ENCODE measurements around the gene ATP11A. TPM values are rescaled to one million over a fixed set of nuclear protein-coding genes. Genes with fewer than 3 reads are reported as not detected.

ATP11A gene
- total RNA-seq, 2 donors from 2014 or later, result 122 to 140 TPM

DNA sequence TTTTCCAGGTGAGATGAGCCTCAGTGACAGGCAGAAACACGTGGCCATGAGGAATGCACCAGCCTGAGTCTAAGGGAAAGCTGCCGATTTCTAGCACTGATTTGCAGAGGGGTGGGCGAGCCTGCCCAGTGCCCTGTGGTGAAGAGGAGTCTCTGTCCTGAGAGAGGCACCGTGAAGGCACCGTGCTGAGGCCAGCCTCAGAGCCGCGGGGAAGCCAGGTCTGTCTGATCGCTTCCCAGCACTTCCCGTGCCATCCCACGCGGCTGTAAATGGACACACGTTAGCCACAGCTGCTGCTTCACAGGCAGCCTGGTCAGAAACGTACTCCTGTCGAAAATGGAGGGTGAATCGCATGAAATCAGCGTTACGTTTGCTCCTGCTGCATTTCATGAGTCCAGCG, 79.8 kb downstream of the ATP11A start:
- TF ChIP-seq, protein P1, sequence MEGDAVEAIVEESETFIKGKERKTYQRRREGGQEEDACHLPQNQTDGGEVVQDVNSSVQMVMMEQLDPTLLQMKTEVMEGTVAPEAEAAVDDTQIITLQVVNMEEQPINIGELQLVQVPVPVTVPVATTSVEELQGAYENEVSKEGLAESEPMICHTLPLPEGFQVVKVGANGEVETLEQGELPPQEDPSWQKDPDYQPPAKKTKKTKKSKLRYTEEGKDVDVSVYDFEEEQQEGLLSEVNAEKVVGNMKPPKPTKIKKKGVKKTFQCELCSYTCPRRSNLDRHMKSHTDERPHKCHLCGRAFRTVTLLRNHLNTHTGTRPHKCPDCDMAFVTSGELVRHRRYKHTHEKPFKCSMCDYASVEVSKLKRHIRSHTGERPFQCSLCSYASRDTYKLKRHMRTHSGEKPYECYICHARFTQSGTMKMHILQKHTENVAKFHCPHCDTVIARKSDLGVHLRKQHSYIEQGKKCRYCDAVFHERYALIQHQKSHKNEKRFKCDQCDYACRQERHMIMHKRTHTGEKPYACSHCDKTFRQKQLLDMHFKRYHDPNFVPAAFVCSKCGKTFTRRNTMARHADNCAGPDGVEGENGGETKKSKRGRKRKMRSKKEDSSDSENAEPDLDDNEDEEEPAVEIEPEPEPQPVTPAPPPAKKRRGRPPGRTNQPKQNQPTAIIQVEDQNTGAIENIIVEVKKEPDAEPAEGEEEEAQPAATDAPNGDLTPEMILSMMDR (conservative IDR thresholded peaks at IDR 0.05), result no peak
- Histone ChIP-seq H3K9ac (ENCODE audit: extremely low read depth, low read length, poor library complexity, severe bottlenecking) (no peak overlapping the region), H3K9me3 (ENCODE audit: control insufficient read depth, low read length) (no peaks in the 10 kb centered on the region), H3K4me3 (ENCODE audit: low read length) (no peak overlapping the region), H3K4me1 (ENCODE audit: control insufficient read depth, insufficient read depth, low read length) (no peaks in the 10 kb centered on the region), H3K36me3 (ENCODE audit: control insufficient read depth, insufficient read depth, low read length) (no peaks in the 10 kb centered on the region), H3K27me3 (ENCODE audit: control insufficient read depth, insufficient read depth, low read length, poor library complexity, severe bottlenecking) (no peaks in the 10 kb centered on the region), H3K27ac (ENCODE audit: low read depth, low read length) (no peak overlapping the region)
- H3K27me3 Mint-ChIP-seq (ENCODE audit: insufficient read depth), result no peaks in the 10 kb centered on the region
- DNase-seq, result no peak
- H3K27ac Mint-ChIP-seq, result peak overlapping the region; percentile 58
- no peak overlapping the region for H3K4me3 Mint-ChIP-seq
- peaks cover 4% of the 10 kb centered on the region for H3K4me1 Mint-ChIP-seq
- no peaks in the 10 kb centered on the region for H3K36me3 Mint-ChIP-seq (ENCODE audit: low read depth)
- H3K9me3 Mint-ChIP-seq, result no peaks in the 10 kb centered on the region
- 88 to 92% methylated on average over 18 of the region's 18 CpGs for WGBS, 2 experiments (ENCODE audit: insufficient coverage in 1 of 2, insufficient read length in 1 of 2)

DNA sequence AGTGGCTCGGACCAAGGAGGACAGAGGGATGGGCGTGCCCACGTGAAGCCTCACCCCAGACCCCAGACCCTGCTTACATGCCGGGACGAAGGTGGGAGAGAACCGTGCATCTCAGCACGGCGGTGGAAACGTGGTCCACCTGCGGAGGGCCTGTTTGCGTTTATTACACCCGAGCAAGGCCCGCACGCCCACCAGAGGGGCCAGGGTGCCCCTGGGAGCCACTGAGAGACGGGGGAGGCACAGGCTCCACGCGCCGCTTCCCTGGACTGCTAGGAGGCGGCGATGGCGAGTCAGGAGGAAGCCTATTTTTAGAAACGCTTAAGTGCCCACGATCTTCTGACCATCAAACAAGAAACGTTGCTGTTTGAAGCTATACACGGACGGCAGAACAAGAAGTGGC, 80.7 kb downstream of the ATP11A start:
- no peaks in the 10 kb centered on the region for H3K27me3 ChIP-seq (ENCODE audit: control insufficient read depth, insufficient read depth, low read length, poor library complexity, severe bottlenecking)
- no peak overlapping the region for H3K4me3 ChIP-seq (ENCODE audit: low read length)
- no peaks in the 10 kb centered on the region for H3K36me3 ChIP-seq (ENCODE audit: control insufficient read depth, insufficient read depth, low read length)
- Mint-ChIP-seq H3K4me1 (peaks cover 1% of the 10 kb centered on the region), H3K27me3 (ENCODE audit: insufficient read depth) (no peaks in the 10 kb centered on the region), H3K9me3 (no peaks in the 10 kb centered on the region), H3K36me3 (ENCODE audit: low read depth) (no peaks in the 10 kb centered on the region), H3K27ac (no peak overlapping the region), H3K4me3 (no peak overlapping the region)
- TF ChIP-seq, protein P1 (conservative IDR thresholded peaks at IDR 0.05), result no peak
- WGBS, 2 experiments (ENCODE audit: insufficient coverage in 1 of 2, insufficient read length in 1 of 2), result 92% methylated on average over 23 to 26 of the region's 26 CpGs
- H3K27ac ChIP-seq (ENCODE audit: low read depth, low read length), result no peak overlapping the region
- DNase-seq, result no peak
- H3K4me1 ChIP-seq (ENCODE audit: control insufficient read depth, insufficient read depth, low read length), result no peaks in the 10 kb centered on the region
- no peaks in the 10 kb centered on the region for H3K9me3 ChIP-seq (ENCODE audit: control insufficient read depth, low read length)
- H3K9ac ChIP-seq (ENCODE audit: extremely low read depth, low read length, poor library complexity, severe bottlenecking), result no peak overlapping the region

DNA sequence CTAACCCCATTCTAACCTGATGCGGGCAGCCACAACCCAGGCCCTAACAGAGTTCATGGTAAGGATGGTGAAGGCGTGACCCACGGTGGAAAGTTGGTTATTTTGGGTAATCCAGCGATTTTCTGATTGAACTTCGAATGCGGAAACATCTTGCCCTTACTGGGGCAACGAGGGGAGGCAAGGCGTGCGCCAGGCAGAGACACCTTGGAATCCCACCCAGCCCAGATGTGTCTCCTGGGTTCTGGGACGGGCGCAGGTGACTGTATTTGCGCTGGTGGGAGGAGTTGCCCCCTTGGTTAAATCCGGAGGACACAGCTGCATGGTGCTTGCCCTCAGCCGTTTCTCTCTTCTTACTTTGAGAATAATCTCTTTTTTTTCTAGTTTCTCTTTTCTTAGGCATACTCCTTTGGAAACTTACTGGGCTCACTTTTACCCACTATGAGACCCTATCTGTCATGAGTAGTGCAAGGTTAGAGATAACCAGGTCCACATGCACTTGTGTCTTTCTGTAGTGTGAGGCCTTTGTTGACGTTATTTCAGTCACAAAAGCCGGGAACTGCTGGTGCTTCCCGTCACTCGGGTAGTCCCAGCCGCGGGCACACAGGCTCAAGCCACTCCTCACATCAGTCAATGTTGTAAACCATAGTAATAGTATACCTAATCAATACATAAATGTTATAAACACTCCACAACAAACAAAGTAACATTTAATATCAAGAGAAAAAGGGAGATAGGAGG, 81.5 kb downstream of the ATP11A start:
- Histone ChIP-seq H3K27me3 (ENCODE audit: control insufficient read depth, insufficient read depth, low read length, poor library complexity, severe bottlenecking) (no peaks in the 10 kb centered on the region), H3K4me3 (ENCODE audit: low read length) (no peak overlapping the region), H3K9me3 (ENCODE audit: control insufficient read depth, low read length) (no peaks in the 10 kb centered on the region), H3K27ac (ENCODE audit: low read depth, low read length) (no peak overlapping the region), H3K36me3 (ENCODE audit: control insufficient read depth, insufficient read depth, low read length) (no peaks in the 10 kb centered on the region), H3K9ac (ENCODE audit: extremely low read depth, low read length, poor library complexity, severe bottlenecking) (no peak overlapping the region), H3K4me1 (ENCODE audit: control insufficient read depth, insufficient read depth, low read length) (no peaks in the 10 kb centered on the region)
- no peaks in the 10 kb centered on the region for H3K4me1 Mint-ChIP-seq
- no peak overlapping the region for H3K4me3 Mint-ChIP-seq
- 92 to 95% methylated on average over 12 to 20 of the region's 20 CpGs for WGBS, 2 experiments (ENCODE audit: insufficient coverage in 1 of 2, insufficient read length in 1 of 2)
- H3K9me3 Mint-ChIP-seq, result no peaks in the 10 kb centered on the region
- TF ChIP-seq, protein P1 (conservative IDR thresholded peaks at IDR 0.05), result no peak
- H3K27me3 Mint-ChIP-seq (ENCODE audit: insufficient read depth), result no peaks in the 10 kb centered on the region
- no peak for DNase-seq
- H3K36me3 Mint-ChIP-seq (ENCODE audit: low read depth), result no peaks in the 10 kb centered on the region
- no peak overlapping the region for H3K27ac Mint-ChIP-seq

All from endodermal cell (in vitro differentiated cells).